K562 (cell line): ENCODE measurements around the gene TMC8. TPM values are rescaled to one million over a fixed set of nuclear protein-coding genes. Genes with fewer than 3 reads are reported as not detected.

Experiments used
- ATF7 ChIP-seq: fragments of 450-650 bp; IDR thresholded peaks from 2 replicates; pipeline ENCODE4 v1.7.1; 2014; ENCODE audit warnings: mild to moderate bottlenecking, moderate library complexity
- DMBX1 ChIP-seq: fragments of 250-450 bp; sonication (Bioruptor Pico); IDR thresholded peaks from 2 replicates; pipeline ENCODE4 v1.8.0; 2022; ENCODE audit warnings: inconsistent platforms, mild to moderate bottlenecking, moderate library complexity, borderline replicate concordance
- ELF4 ChIP-seq: fragments of 450-650 bp; formaldehyde crosslinking; IDR thresholded peaks from 2 replicates; pipeline ENCODE4 v1.4.0; 2022; ENCODE audit warnings: missing genetic modification characterization
- HMGXB4 ChIP-seq: sonication (generic); formaldehyde crosslinking; IDR thresholded peaks from 2 replicates; pipeline ENCODE4 v1.8.1; 2023; ENCODE audit warnings: mild to moderate bottlenecking, missing genetic modification reagents
- HOXB6 ChIP-seq: fragments of 250-450 bp; sonication (Bioruptor Pico); IDR thresholded peaks from 2 replicates; pipeline ENCODE4 v1.5.1; 2022; ENCODE audit warnings: mild to moderate bottlenecking, borderline replicate concordance
- NFE2 ChIP-seq: IDR thresholded peaks from 2 replicates; pipeline ENCODE4 v1.6.1; 2014; ENCODE audit warnings: antibody characterized with exemption, low read depth
- NR2C2 ChIP-seq, 2 experiments: fragments of 200-800 bp in 1 of 2; sonication (Bioruptor generic) in 1 of 2; sonication (generic) in 1 of 2; formaldehyde crosslinking in 1 of 2; IDR thresholded peaks; 2 replicates each; pipeline versions ENCODE4 v1.6.1 to v1.8.0; 2016 to 2022; ENCODE audit warnings: mild to moderate bottlenecking in 1 of 2, missing compliant biosample characterization in 1 of 2, missing genetic modification characterization in 1 of 2, missing genetic modification reagents in 1 of 2
- POLR2H ChIP-seq: IDR thresholded peaks from 2 replicates; pipeline ENCODE4 v1.6.1; 2016; ENCODE audit warnings: missing genetic modification characterization, low read depth, mild to moderate bottlenecking, control low read depth, missing compliant biosample characterization, moderate library complexity
- TFAP4 ChIP-seq: sonication (generic); formaldehyde crosslinking; IDR thresholded peaks from 2 replicates; pipeline ENCODE4 v1.8.0; 2022; ENCODE audit warnings: missing genetic modification reagents, mild to moderate bottlenecking, moderate library complexity, borderline replicate concordance
- UBTF ChIP-seq, 2 experiments: IDR thresholded peaks; 2 replicates each; pipeline ENCODE4 v1.6.1; 2012; ENCODE audit warnings: improper control_type of control experiment in 2 of 2, low read depth in 2 of 2, low read length in 2 of 2, borderline replicate concordance in 1 of 2
- ZNF609 ChIP-seq: sonication (generic); formaldehyde crosslinking; IDR thresholded peaks from 2 replicates; pipeline ENCODE4 v1.8.1; 2023; ENCODE audit warnings: missing genetic modification reagents, mild to moderate bottlenecking, borderline replicate concordance
- ZNF695 ChIP-seq: fragments of 450-650 bp; formaldehyde crosslinking; IDR thresholded peaks from 2 replicates; pipeline ENCODE4 v1.4.0; 2020; ENCODE audit warnings: mild to moderate bottlenecking, moderate library complexity
- polyA plus RNA-seq, 8 experiments: library from polyadenylated mRNA; depleted of rRNA in 4 of 8; stranded (reverse) in 5 of 8; unstranded in 3 of 8; fragments of >200 nt; fragmentation: Nextera tagmentation in 2 of 8; fragmentation: Illumina TruSeq in 1 of 8; extraction: Ambion mirVana in 2 of 8; extraction: Trizol in 1 of 8; gene quantifications; 2 replicates each; pipeline versions ENCODE4 v1.2.1 to v1.2.3, GENCODE V29; 2011 to 2014; ENCODE audit warnings: inconsistent platforms in 1 of 8, missing spikeins in 1 of 8
- total RNA-seq, 7 experiments: library from RNA; depleted of rRNA in 6 of 7; stranded (reverse); fragments of >200 nt in 6 of 7; fragmentation: Illumina TruSeq in 2 of 7; extraction: Trizol in 2 of 7; gene quantifications; 2 replicates each; pipeline versions ENCODE4 v1.2.1 to v1.2.3, GENCODE V29; 2011 to 2021; ENCODE audit warnings: low replicate concordance in 1 of 7
- TF ChIP-seq, protein P1 (sequence below): sonication (generic); formaldehyde crosslinking; IDR thresholded peaks from 2 replicates; pipeline ENCODE4 v1.8.1; 2023; ENCODE audit warnings: mild to moderate bottlenecking, missing genetic modification reagents

The TMC8 gene
- total and polyA plus RNA-seq, 9 of the 15 experiments (the other 6 are each of a cell fraction or from before 2014, with no cell fraction given): 0.13 to 10.9 (median 2.8) TPM

DNA sequence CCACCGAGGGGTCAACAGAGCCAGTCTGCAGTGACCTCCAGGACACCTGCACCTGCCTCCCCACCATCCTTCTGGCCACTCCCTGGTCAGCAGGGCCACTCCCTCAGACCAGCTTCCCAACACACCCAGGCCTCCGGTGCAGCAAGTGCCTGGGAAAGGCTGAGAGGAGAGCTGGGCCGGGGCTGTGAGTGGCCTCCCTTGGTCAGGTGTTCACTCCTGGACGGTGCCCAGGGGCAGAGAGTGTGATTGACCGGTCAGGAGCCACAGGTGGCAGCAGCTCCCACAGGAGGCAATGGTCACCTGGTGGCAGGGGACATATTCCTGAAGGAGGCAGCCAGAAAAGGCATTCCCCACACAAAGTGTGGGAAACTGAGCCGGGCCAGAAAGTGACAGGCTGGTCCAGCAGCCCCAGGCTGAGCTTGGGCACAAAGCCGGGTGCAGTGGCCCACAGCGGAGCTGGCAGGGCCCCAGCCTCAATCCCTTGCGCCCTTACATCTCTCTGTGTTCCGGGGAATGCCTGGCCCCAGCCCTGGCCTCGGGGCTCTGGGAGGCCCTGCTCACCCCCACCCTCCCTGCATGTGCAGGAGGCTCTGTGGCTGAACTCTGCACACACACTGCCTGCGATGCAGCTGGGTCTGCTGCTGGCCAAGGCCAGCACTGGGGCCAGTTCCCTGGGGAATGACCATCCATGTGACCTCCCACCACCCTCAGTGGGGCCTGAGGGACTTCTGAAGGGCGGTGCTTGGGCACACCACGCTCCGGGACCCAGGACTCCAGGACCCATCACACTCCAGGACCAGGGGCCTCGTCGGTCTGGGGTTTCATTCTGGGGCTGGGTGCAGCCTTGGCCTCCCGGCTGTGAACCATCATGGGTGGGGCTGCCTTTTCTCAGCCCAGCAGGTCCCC is 14.4 kb downstream of the TMC8 start (continued):
- TF ChIP-seq ZNF609 (CRISPR knock-in tag) (no peak), HMGXB4 (no peak), HOXB6 (CRISPR knock-in tag) (no peak), TFAP4 (CRISPR knock-in tag) (0 out of 2 replicates have a peak, but pooled peaks have one; percentile 64), ZNF695 (CRISPR knock-in tag) (no peak), NFE2 (no peak), ATF7 (no peak), POLR2H (tag) (no peak), NR2C2 (CRISPR knock-in tag; IDR thresholded peaks at IDR 0.05) (no peak), NR2C2 (tag; IDR thresholded peaks at IDR 0.05) (no peak), UBTF (IDR thresholded peaks at IDR 0.05; ENCODE audit: borderline replicate concordance in 1 of 2, low read depth in 2 of 2, low read length in 2 of 2) (no peak), ELF4 (CRISPR knock-in tag) (no peak), DMBX1 (no peak)
- TF ChIP-seq, protein P1, sequence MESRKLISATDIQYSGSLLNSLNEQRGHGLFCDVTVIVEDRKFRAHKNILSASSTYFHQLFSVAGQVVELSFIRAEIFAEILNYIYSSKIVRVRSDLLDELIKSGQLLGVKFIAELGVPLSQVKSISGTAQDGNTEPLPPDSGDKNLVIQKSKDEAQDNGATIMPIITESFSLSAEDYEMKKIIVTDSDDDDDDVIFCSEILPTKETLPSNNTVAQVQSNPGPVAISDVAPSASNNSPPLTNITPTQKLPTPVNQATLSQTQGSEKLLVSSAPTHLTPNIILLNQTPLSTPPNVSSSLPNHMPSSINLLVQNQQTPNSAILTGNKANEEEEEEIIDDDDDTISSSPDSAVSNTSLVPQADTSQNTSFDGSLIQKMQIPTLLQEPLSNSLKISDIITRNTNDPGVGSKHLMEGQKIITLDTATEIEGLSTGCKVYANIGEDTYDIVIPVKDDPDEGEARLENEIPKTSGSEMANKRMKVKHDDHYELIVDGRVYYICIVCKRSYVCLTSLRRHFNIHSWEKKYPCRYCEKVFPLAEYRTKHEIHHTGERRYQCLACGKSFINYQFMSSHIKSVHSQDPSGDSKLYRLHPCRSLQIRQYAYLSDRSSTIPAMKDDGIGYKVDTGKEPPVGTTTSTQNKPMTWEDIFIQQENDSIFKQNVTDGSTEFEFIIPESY: 0 out of 2 replicates have a peak, but pooled peaks have one; percentile 13
